Activated CD4-positive, alpha-beta T cell treated with anti-CD3 and anti-CD28 coated beads for 36 hours (primary cell): ENCODE results near the gene ITGB3. TPM values are rescaled to one million over a fixed set of nuclear protein-coding genes. Genes with fewer than 3 reads are reported as not detected.

Source experiments
- ATAC-seq: fragments of 200-7000 bp; cut with Tn5 transposase; one replicate; pipeline ENCODE4 v1.10.0; 2021; ENCODE audit warnings: mild to moderate bottlenecking, moderate library complexity
- CTCF ChIA-PET: fragments of 350-600 bp; sonication (Branson Sonifier 250); formaldehyde crosslinking; loops from one replicate; lab custom pipeline; 2021; ENCODE audit warnings: antibody characterized with exemption; lab: Charles Lee
- POLR2A ChIA-PET: fragments of 350-600 bp; sonication (Branson Sonifier 250); formaldehyde crosslinking; loops from one replicate; lab custom pipeline; 2021; ENCODE audit warnings: antibody characterized with exemption, inconsistent platforms; lab: Charles Lee
- DNase-seq: peaks from one replicate; pipeline ENCODE4 v3.0.0-alpha.2; 2020
- H3K27ac Mint-ChIP-seq: one replicate; pipeline ENCODE4 v1.8.0; 2021; ENCODE audit warnings: mixed read lengths
- H3K27me3 Mint-ChIP-seq: one replicate; pipeline ENCODE4 v1.8.0; 2021; ENCODE audit warnings: mixed read lengths
- H3K36me3 Mint-ChIP-seq: one replicate; pipeline ENCODE4 v1.8.0; 2021; ENCODE audit warnings: low read depth, mixed read lengths
- H3K4me1 Mint-ChIP-seq: one replicate; pipeline ENCODE4 v1.8.0; 2021; ENCODE audit warnings: mixed read lengths
- H3K4me3 Mint-ChIP-seq: one replicate; pipeline ENCODE4 v1.8.0; 2021; ENCODE audit warnings: mild to moderate bottlenecking, moderate library complexity, mixed read lengths
- H3K9me3 Mint-ChIP-seq: one replicate; pipeline ENCODE4 v1.8.0; 2021; ENCODE audit warnings: low read depth, mixed read lengths
- intact Hi-C, 2 experiments: fragments of 100-400 bp; cut with DNase I in 1 of 2; cut with micrococcal nuclease in 1 of 2; formaldehyde crosslinking; loops; one replicate each; pipeline versions ENCODE4 v1.14.2 to v1.15.1; 2022 to 2024; cut with DNase I, micrococcal nuclease
- total RNA-seq, 2 experiments: library from RNA; stranded (reverse); gene quantifications; one replicate each; pipeline ENCODE4 v1.2.3, GENCODE V29; 2021

Gene ITGB3
- total RNA-seq, 2 experiments from 2014 or later = 0.04 TPM; not detected in 1

DNA sequence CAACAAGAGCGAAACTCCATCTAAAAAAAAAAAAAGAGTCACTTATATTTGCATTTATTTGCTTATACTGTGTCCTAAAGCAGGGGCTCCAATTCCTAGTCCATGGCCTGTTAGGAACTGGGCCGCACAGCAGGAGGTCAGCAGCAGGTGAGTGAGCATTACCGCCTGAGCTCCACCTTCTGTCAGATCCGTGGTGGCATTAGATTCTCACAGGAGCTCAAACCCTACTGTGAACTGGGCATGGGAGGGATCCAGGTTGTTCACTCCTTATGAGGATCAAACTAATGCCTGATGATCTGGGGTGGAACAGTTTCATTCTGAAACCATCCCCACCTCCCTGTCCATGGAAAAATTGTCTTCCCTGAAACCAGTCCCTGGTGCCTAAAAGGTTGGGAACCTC lies 24.9 kb downstream of the ITGB3 start:
- H3K27ac Mint-ChIP-seq = no peak overlapping the region
- no peaks in the 10 kb centered on the region for H3K36me3 Mint-ChIP-seq
- DNase-seq (no peak), ATAC-seq (no peak)
- ChIA-PET CTCF (no interaction called here), POLR2A (no interaction called here)
- no peaks in the 10 kb centered on the region for H3K4me1 Mint-ChIP-seq
- H3K27me3 Mint-ChIP-seq = peaks cover 2% of the 10 kb centered on the region
- no peak overlapping the region for H3K4me3 Mint-ChIP-seq
- intact Hi-C loops = no loop called here
- no peaks in the 10 kb centered on the region for H3K9me3 Mint-ChIP-seq

DNA sequence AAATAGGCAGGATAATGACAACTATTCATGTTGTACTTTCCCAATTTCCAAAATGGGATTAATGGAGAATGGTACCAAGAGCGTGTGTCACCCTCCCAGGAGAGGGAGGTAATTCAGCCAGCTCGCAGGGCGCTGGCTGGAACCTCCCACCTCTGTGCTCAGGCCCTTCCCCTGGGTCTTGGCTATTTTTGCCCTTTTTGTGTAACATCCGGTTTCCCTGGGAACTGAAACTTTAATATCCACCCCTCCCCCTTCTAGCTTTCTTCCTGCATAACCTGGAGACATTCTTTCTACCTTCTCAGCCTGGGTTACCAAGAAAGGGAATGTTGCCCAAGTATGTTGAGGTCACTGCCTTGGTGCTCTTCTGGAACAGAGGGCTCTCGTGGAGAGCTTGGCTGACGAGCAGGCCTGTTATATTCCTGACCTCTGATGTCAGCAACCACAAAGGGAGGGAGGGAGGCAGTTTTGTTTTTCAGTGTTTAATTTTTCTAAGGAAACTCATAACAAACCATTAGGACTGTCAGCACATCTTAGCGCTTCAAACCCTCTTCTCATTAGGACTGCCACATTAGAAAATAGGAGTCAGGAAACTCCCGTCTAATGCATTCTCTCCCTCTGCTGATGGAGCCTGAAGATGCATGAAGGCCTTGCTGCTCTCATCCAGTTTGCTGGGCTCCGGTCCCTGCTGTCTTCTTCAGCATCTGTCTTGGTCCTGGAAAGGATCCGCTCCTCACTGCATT lies 25.6 kb downstream of the ITGB3 start:
- ChIA-PET CTCF (interaction anchor here (0.7 to 1.2 kb wide), 2 partner anchors 37 to 161 kb away, joined by 3 to 4 read pairs; no protein-coding TSS in a partner anchor), POLR2A (no interaction called here)
- ATAC-seq (no peak), DNase-seq (no peak)
- Mint-ChIP-seq H3K4me1 (no peaks in the 10 kb centered on the region), H3K27me3 (peaks cover 2% of the 10 kb centered on the region), H3K4me3 (no peak overlapping the region), H3K27ac (no peak overlapping the region), H3K36me3 (no peaks in the 10 kb centered on the region), H3K9me3 (no peaks in the 10 kb centered on the region)
- intact Hi-C loops = no loop called here

DNA sequence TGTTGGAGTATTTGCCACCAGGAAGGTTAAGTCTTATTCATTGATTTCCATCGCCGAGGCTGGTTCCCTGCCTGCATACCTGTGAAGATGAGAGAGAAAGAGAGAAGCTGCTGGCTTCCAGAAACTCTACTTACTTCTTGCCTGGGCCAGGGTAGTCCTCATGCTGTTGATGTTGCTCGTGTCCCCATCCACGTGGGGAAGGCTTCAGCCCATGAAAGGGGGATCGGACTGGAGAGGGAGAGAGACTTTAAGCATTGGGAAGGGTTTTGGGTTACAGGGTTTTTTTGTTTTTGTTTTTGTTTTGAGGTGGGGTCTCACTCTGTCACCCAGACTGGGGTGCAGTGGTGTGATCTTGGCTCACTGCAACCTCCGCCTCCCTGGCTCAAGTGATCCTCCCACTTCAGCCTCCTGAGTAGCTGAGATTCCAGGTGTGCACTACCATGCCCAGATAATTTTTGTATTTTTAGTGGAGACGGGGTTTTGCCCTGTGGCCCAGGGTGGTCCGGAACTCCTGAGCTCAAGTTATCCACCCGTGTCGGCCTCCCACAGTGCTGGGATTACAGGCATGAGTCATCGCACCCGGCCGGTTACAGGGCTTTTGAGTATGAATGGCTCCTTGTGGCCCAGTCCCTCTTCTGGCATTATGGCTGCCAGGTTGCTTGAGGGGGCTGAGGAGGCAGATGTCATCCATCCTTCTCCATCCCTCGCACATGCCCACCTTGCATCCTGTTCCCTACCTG lies 26.6 kb downstream of the ITGB3 start:
- DNase-seq = no peak
- ChIA-PET CTCF (interaction anchor here (0.7 to 1.2 kb wide), 2 partner anchors 36 to 160 kb away, joined by 3 to 4 read pairs; no protein-coding TSS in a partner anchor), POLR2A (no interaction called here)
- Mint-ChIP-seq H3K27ac (no peak overlapping the region), H3K4me1 (no peaks in the 10 kb centered on the region), H3K27me3 (peaks cover 2% of the 10 kb centered on the region), H3K9me3 (no peaks in the 10 kb centered on the region), H3K36me3 (no peaks in the 10 kb centered on the region), H3K4me3 (no peak overlapping the region)
- no peak for ATAC-seq
- intact Hi-C loops = no loop called here

DNA sequence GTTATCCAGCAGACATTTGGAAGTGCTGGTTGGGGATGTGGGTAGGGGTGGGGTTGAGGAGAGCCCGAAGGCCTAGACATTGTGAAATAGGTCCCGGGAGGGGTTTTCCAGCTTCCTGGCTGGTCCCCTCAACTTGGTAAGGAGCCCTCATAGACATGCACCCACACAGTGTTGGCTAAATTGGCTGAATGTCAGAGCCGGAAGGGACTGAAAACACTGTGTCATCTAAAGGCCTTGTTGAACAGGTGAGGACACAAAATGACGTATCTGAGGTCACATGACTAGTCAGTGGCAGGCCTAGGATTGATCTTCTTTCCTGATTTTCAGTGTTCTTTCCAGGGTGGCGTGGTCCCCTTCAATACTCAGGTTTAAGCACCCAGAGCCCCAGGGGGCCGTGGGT lies 27.6 kb downstream of the ITGB3 start:
- no peak for ATAC-seq
- intact Hi-C loops = no loop called here
- ChIA-PET CTCF (no interaction called here), POLR2A (no interaction called here)
- Mint-ChIP-seq H3K4me1 (no peaks in the 10 kb centered on the region), H3K27ac (no peak overlapping the region), H3K27me3 (peaks cover 2% of the 10 kb centered on the region), H3K9me3 (no peaks in the 10 kb centered on the region), H3K36me3 (no peaks in the 10 kb centered on the region), H3K4me3 (no peak overlapping the region)
- DNase-seq = no peak

DNA sequence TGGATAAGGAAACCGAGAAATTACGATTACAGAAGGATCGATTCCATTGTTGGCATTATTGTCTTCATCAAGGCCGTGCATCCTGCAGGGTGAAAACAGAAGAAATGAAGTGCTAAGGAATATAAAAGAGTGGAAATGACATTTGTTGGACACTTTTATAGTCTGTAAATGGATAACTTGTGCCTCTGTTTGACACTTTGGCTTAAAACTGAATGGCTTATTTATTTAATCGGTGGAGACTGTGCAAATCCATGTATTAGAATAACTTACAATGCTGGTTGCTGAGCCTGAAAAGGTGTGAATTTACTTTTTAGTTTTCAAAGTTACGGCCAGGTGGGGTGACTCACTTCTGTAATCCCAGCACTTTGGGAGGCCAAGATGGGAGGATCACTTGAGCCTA lies 31.4 kb downstream of the ITGB3 start:
- ChIA-PET POLR2A (no interaction called here), CTCF (no interaction called here)
- ATAC-seq (no peak), DNase-seq (no peak)
- Mint-ChIP-seq H3K36me3 (no peaks in the 10 kb centered on the region), H3K27ac (no peak overlapping the region), H3K27me3 (no peaks in the 10 kb centered on the region), H3K4me1 (no peaks in the 10 kb centered on the region), H3K9me3 (no peaks in the 10 kb centered on the region), H3K4me3 (no peak overlapping the region)
- intact Hi-C loops = no loop called here

DNA sequence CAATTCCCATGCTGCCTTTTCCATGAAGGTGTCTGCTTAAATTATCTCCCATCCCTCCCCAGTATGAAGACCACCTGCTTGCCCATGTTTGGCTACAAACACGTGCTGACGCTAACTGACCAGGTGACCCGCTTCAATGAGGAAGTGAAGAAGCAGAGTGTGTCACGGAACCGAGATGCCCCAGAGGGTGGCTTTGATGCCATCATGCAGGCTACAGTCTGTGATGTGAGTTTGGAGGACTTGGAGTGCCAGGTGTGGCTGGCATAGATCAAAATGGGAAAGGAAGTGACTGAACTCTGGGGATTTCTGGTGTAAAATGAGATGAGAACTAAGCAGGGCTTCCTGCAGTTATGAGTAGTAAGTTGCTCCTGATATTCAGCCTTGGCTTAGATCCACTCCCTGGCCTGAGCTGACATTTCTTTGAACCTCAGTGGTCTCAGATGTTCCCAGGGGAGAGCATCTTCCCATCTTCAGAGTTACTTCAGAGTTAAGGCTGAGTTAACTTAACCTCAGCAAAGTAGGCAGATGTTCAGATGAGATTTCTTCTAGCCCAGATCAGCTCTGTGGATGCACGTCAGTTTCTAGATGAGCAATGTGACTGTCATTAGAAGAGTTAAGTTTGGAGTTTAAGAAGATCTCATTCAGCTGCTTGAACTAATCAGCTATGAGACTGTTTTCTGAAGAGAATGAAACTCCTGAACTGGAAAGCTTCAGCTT lies 32.7 kb downstream of the ITGB3 start:
- no peaks in the 10 kb centered on the region for H3K4me1 Mint-ChIP-seq
- no peaks in the 10 kb centered on the region for H3K36me3 Mint-ChIP-seq
- no peak overlapping the region for H3K4me3 Mint-ChIP-seq
- CTCF ChIA-PET = interaction anchor here (0.6 kb wide), 1 partner anchor 115 kb away, joined by 3 read pairs; no protein-coding TSS in a partner anchor
- no peaks in the 10 kb centered on the region for H3K9me3 Mint-ChIP-seq
- H3K27me3 Mint-ChIP-seq = no peaks in the 10 kb centered on the region
- H3K27ac Mint-ChIP-seq = no peak overlapping the region
- POLR2A ChIA-PET = interaction anchor here (0.6 kb wide), 1 partner anchor 362 kb away, joined by 3 read pairs; no protein-coding TSS in a partner anchor
- DNase-seq (no peak), ATAC-seq (peak; percentile 71)
- intact Hi-C loops = no loop called here

DNA sequence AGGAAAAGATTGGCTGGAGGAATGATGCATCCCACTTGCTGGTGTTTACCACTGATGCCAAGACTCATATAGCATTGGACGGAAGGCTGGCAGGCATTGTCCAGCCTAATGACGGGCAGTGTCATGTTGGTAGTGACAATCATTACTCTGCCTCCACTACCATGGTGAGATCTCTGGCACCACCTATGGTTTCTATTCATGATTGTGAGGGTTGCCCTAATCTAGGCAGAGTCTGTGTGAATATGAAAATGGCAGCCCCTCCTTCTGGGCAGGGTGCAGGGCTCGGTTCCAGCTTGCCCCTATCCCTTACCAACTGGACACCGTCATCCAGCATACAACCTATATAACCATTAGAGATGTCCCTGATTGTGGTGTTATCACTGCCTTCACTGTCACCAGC lies 33.4 kb downstream of the ITGB3 start:
- CTCF ChIA-PET = interaction anchor here (0.7 kb wide), 1 partner anchor 96 kb away, joined by 3 read pairs; no protein-coding TSS in a partner anchor
- intact Hi-C loops = no loop called here
- Mint-ChIP-seq H3K4me3 (no peak overlapping the region), H3K9me3 (no peaks in the 10 kb centered on the region), H3K27me3 (no peaks in the 10 kb centered on the region), H3K4me1 (no peaks in the 10 kb centered on the region), H3K27ac (no peak overlapping the region), H3K36me3 (no peaks in the 10 kb centered on the region)
- ATAC-seq (no peak), DNase-seq (no peak)
- POLR2A ChIA-PET = no interaction called here

DNA sequence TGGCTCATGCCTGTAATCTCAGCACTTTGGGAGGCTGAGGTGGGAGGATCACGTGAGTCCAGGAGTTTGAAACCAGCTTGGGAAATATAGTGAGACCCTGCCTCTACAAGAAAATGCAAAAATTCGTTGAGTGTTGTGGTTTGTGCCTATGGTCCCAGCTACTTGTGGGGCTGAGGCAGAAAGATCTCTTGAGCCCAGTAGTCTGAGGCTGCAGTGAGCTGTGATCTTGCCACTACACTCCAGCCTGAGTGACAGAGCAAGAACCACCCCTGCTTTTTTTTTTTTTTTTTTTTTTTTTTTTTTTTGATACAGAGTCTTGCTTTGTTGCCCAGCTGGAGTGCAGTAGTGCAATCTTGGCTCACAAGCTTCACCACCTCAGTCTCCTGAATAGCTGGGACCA lies 34.0 kb downstream of the ITGB3 start:
- no peak for ATAC-seq
- Mint-ChIP-seq H3K9me3 (no peaks in the 10 kb centered on the region), H3K27me3 (no peaks in the 10 kb centered on the region), H3K4me3 (no peak overlapping the region), H3K4me1 (no peaks in the 10 kb centered on the region), H3K36me3 (no peaks in the 10 kb centered on the region), H3K27ac (no peak overlapping the region)
- ChIA-PET CTCF (interaction anchor here (0.7 kb wide), 1 partner anchor 96 kb away, joined by 3 read pairs; no protein-coding TSS in a partner anchor), POLR2A (no interaction called here)
- no peak for DNase-seq
- intact Hi-C loops = no loop called here

DNA sequence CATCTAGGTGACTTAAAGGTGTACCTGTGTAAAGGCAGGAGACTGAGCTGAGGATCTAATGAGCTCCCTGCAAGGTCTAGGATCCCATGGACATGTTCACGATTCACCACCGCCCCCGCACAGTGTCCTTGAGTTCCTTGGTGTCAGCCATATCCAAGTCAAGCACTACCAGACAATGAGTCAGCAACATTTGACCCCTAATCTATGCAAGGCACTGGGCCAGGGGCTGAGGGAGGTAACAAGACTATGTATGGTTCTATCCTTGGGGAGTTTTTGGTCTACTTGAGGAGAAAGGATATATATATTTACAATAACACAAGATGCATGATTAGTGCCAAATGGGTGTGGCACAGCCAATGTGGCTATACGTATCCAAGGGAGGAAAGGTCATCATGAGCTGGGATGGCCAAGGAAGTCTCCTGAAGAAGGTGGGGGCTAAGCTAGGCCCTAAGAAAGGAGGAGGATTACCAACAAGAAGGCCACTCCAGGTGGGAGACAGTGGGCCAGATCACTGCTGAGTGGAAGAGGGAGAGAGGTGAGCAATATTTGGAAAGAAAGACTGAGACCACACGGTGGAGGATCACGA lies 35.0 kb downstream of the ITGB3 start:
- H3K9me3 Mint-ChIP-seq = no peaks in the 10 kb centered on the region
- H3K27me3 Mint-ChIP-seq = no peaks in the 10 kb centered on the region
- no peaks in the 10 kb centered on the region for H3K4me1 Mint-ChIP-seq
- H3K36me3 Mint-ChIP-seq = no peaks in the 10 kb centered on the region
- DNase-seq (no peak), ATAC-seq (no peak)
- CTCF ChIA-PET = no interaction called here
- H3K27ac Mint-ChIP-seq = no peak overlapping the region
- POLR2A ChIA-PET = no interaction called here
- intact Hi-C loops = no loop called here
- no peak overlapping the region for H3K4me3 Mint-ChIP-seq

DNA sequence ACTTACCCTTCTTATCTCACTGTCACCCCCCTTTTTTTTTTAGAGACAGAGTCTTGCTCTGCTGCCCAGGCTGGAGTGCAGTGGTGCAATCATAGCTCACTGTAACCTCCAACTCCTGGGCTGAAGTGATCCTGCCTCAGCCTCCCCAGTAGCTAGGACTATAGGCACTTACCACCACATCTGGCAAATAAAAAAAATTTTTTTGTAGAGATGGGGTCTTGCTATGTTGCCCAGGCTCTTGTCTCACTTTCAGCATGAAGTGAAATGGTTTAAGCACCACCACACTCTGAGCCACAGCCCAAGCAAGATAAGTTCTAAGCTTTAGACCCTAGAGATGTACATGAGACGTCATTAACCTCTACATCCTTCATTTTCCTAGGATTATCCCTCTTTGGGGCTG lies 35.7 kb downstream of the ITGB3 start:
- Mint-ChIP-seq H3K27ac (no peak overlapping the region), H3K4me1 (no peaks in the 10 kb centered on the region), H3K4me3 (no peak overlapping the region), H3K27me3 (no peaks in the 10 kb centered on the region), H3K9me3 (no peaks in the 10 kb centered on the region), H3K36me3 (no peaks in the 10 kb centered on the region)
- intact Hi-C loops = no loop called here
- no peak for DNase-seq
- ATAC-seq = no peak
- CTCF ChIA-PET = no interaction called here
- POLR2A ChIA-PET = no interaction called here

DNA sequence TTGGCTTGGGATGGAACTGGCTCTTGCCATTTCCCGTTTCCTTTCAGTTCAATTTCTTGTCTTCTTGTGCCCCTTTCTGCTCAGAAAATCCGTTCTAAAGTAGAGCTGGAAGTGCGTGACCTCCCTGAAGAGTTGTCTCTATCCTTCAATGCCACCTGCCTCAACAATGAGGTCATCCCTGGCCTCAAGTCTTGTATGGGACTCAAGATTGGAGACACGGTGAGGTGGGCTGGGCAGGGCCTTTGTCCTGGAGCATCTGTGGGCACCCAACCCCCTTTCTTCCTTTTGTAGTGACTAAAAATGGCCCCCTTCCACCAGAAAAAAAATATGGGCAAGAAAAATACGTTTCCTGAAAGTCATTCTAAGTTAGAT lies 37.2 kb downstream of the ITGB3 start:
- Mint-ChIP-seq H3K36me3 (no peaks in the 10 kb centered on the region), H3K4me1 (no peaks in the 10 kb centered on the region), H3K27ac (no peak overlapping the region), H3K4me3 (no peak overlapping the region), H3K27me3 (no peaks in the 10 kb centered on the region), H3K9me3 (no peaks in the 10 kb centered on the region)
- DNase-seq = no peak
- ATAC-seq = no peak
- POLR2A ChIA-PET = no interaction called here
- CTCF ChIA-PET = interaction anchor here (0.6 kb wide), 1 partner anchor 352 kb away, joined by 3 read pairs; no protein-coding TSS in a partner anchor
- intact Hi-C loops = no loop called here
